Naive thymus-derived CD4-positive, alpha-beta T cell (primary cell): ENCODE measurements around the gene ZNF423. TPM values are rescaled to one million over a fixed set of nuclear protein-coding genes. Genes with fewer than 3 reads are reported as not detected.

Source experiments
- ATAC-seq: fragments of 150-1000 bp; cut with Tn5 transposase; 2 replicates; pipeline ENCODE4 v1.10.0; 2021; ENCODE audit warnings: mild to moderate bottlenecking, moderate library complexity
- CTCF ChIA-PET: fragments of 350-600 bp; sonication (Branson Sonifier 250); formaldehyde crosslinking; loops from one replicate; lab custom pipeline; 2021; ENCODE audit warnings: antibody characterized with exemption; lab: Charles Lee
- POLR2A ChIA-PET: fragments of 350-600 bp; sonication (Branson Sonifier 250); formaldehyde crosslinking; loops from one replicate; lab custom pipeline; 2021; ENCODE audit warnings: antibody characterized with exemption, inconsistent platforms; lab: Charles Lee
- DNase-seq, 9 donors: peaks; one replicate each; pipeline versions ENCODE4 v3.0.0 to v3.0.0-alpha.2; 2020 to 2022; ENCODE audit warnings: mixed read lengths in 1 of 9
- H3K27ac ChIP-seq: one replicate; pipeline ENCODE4 v1.7.0; 2013; ENCODE audit warnings: mild to moderate bottlenecking, low read depth, low read length, moderate library complexity
- H3K27me3 ChIP-seq, 2 donors: one replicate each; pipeline ENCODE4 v1.7.0; 2013; ENCODE audit warnings: low read length in 2 of 2, mild to moderate bottlenecking in 2 of 2, moderate library complexity in 2 of 2; ENCODE audit not compliant: control insufficient read depth in 2 of 2, insufficient read depth in 2 of 2
- H3K36me3 ChIP-seq, 3 experiments: 1 replicate in 2 of 3; 2 replicates in 1 of 3; pipeline ENCODE4 v1.7.0; 2013; ENCODE audit warnings: low read length in 3 of 3, mild to moderate bottlenecking in 3 of 3, moderate library complexity in 1 of 3; ENCODE audit not compliant: insufficient read depth in 3 of 3, control insufficient read depth in 2 of 3
- H3K4me1 ChIP-seq, 2 donors: one replicate each; pipeline ENCODE4 v1.7.0; 2013; ENCODE audit warnings: low read length in 2 of 2, mild to moderate bottlenecking in 2 of 2, moderate library complexity in 1 of 2; ENCODE audit not compliant: control insufficient read depth in 2 of 2, insufficient read depth in 2 of 2
- H3K4me3 ChIP-seq: 2 replicates; pipeline ENCODE4 v1.7.0; 2013; ENCODE audit warnings: mild to moderate bottlenecking, low read length
- H3K9me3 ChIP-seq, 3 experiments: 1 replicate in 2 of 3; 2 replicates in 1 of 3; pipeline ENCODE4 v1.7.0; 2013; ENCODE audit warnings: low read length in 3 of 3; ENCODE audit not compliant: control insufficient read depth in 2 of 3
- H3K27ac Mint-ChIP-seq, 9 donors: one replicate each; pipeline ENCODE4 v1.8.0; 2020 to 2022; ENCODE audit warnings: mixed read lengths in 9 of 9, mild to moderate bottlenecking in 8 of 9, moderate library complexity in 5 of 9, inconsistent platforms in 2 of 9
- H3K27me3 Mint-ChIP-seq, 5 donors: one replicate each; pipeline ENCODE4 v1.8.0; 2021 to 2022; ENCODE audit warnings: mixed read lengths in 5 of 5, mild to moderate bottlenecking in 1 of 5
- H3K36me3 Mint-ChIP-seq, 5 donors: one replicate each; pipeline ENCODE4 v1.8.0; 2020 to 2022; ENCODE audit warnings: mixed read lengths in 5 of 5, mild to moderate bottlenecking in 3 of 5, inconsistent platforms in 1 of 5
- H3K4me1 Mint-ChIP-seq, 7 donors: one replicate each; pipeline ENCODE4 v1.8.0; 2020 to 2022; ENCODE audit warnings: mixed read lengths in 7 of 7, mild to moderate bottlenecking in 3 of 7, inconsistent platforms in 1 of 7
- H3K4me3 Mint-ChIP-seq, 10 donors: one replicate each; pipeline ENCODE4 v1.8.0; 2020 to 2022; ENCODE audit warnings: mild to moderate bottlenecking in 10 of 10, mixed read lengths in 10 of 10, moderate library complexity in 6 of 10, inconsistent platforms in 2 of 10
- H3K9me3 Mint-ChIP-seq, 11 donors: one replicate each; pipeline ENCODE4 v1.8.0; 2020 to 2022; ENCODE audit warnings: mixed read lengths in 11 of 11, mild to moderate bottlenecking in 4 of 11, inconsistent platforms in 1 of 11, moderate library complexity in 1 of 11
- intact Hi-C, 2 donors: fragments of 100-400 bp; cut with micrococcal nuclease; formaldehyde crosslinking; loops; one replicate each; pipeline ENCODE4 v1.15.1; 2023
- polyA plus RNA-seq, 2 donors: library from polyadenylated mRNA; unstranded; fragments of 300-500 nt; fragmentation: Illumina TruSeq; gene quantifications; one replicate each; pipeline ENCODE4 v1.2.3, GENCODE V29; 2021
- total RNA-seq, 6 experiments: library from RNA in 5 of 6; stranded (reverse) in 5 of 6; gene quantifications; 1 replicate in 5 of 6; 2 replicates in 1 of 6; pipeline ENCODE4 v1.2.3 and lab custom pipeline; 2021 to 2026

Gene ZNF423
- total and polyA plus RNA-seq, 7 experiments from 2014 or later: not detected

DNA sequence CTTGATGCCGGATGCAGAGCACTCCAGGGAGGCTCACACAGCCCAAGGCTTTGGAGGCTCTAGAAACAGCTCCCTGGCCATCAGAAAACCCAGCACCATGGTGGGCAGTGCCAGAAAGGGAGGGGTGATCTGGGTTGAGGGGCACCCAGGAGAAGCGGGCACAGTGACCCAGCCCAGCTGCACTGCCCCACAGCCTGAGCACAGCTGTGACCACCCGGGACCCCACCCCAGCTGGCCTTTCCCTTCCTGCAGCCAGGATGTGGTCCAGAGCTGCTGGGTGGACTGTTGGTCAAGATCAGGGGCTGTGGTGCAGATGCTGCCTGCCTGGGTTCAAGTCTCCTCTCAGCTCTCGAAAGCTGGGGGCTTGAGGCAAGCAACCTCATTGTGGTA is 223.1 kb downstream of the ZNF423 start:
- Mint-ChIP-seq H3K4me3 (no peak overlapping the region), H3K36me3 (no peaks in the 10 kb centered on the region), H3K27ac (no peak overlapping the region), H3K27me3 (peaks cover 0 to 4% (median 0%) of the 10 kb centered on the region in 5 donors), H3K9me3 (peaks cover 0 to 6% (median 0%) of the 10 kb centered on the region in 11 donors), H3K4me1 (no peaks in the 10 kb centered on the region)
- Histone ChIP-seq H3K4me3 (no peak overlapping the region), H3K4me1 (no peaks in the 10 kb centered on the region), H3K27ac (no peak overlapping the region), H3K9me3 (peaks cover 0 to 4% (median 0%) of the 10 kb centered on the region in 3 experiments), H3K36me3 (no peaks in the 10 kb centered on the region), H3K27me3 (no peaks in the 10 kb centered on the region)
- CTCF ChIA-PET: no interaction called here
- intact Hi-C loops: no loop called here
- ATAC-seq: no peak
- POLR2A ChIA-PET: no interaction called here
- DNase-seq: no peak

DNA sequence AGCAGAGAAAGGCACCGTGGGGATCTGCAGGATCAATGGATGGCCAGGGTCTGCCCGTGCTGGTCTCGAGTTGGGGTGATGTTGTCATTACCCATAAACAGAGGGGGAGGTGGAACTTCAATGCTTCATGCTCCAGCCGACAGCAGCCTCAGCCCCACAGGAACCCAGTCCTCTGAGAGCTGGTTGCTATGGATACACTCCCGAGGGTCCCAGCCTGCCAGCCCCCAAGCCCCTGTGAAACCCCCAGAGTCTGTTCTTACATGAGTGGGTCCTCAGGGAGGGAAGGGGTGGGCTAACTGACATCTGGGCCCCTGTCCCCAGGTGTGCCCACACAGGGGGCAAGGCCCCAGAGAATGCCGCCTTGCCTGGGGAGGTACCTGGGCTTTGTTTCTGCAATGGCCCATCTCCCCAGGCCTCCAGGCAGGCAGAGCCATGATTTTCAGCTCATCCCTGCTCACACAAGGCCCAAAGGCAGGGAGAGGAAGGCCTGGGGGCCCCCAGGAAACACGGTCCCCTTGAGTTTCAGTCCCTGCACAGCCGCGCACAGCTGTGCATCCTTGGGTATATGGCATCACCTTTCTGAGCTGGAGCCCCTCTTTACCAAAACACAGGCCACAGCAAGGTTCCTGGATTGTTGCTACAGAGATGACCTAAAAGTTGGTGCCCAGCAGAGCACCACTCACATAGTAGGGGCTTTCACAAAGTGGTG is 223.7 kb downstream of the ZNF423 start:
- H3K36me3 ChIP-seq: no peaks in the 10 kb centered on the region
- H3K4me1 Mint-ChIP-seq: no peaks in the 10 kb centered on the region
- intact Hi-C loops: no loop called here
- H3K27me3 Mint-ChIP-seq: peaks cover 0 to under 1% (median 0%) of the 10 kb centered on the region in 5 donors
- no peaks in the 10 kb centered on the region for H3K27me3 ChIP-seq
- H3K4me1 ChIP-seq: no peaks in the 10 kb centered on the region
- ChIA-PET POLR2A (no interaction called here), CTCF (no interaction called here)
- no peak overlapping the region for H3K4me3 ChIP-seq
- DNase-seq (no peak), ATAC-seq (no peak)
- peaks cover 0 to 6% (median 0%) of the 10 kb centered on the region in 11 donors for H3K9me3 Mint-ChIP-seq
- no peak overlapping the region for H3K4me3 Mint-ChIP-seq
- H3K9me3 ChIP-seq: peaks cover 0 to 4% (median 0%) of the 10 kb centered on the region in 3 experiments
- H3K27ac Mint-ChIP-seq: no peak overlapping the region
- no peak overlapping the region for H3K27ac ChIP-seq
- no peaks in the 10 kb centered on the region for H3K36me3 Mint-ChIP-seq

DNA sequence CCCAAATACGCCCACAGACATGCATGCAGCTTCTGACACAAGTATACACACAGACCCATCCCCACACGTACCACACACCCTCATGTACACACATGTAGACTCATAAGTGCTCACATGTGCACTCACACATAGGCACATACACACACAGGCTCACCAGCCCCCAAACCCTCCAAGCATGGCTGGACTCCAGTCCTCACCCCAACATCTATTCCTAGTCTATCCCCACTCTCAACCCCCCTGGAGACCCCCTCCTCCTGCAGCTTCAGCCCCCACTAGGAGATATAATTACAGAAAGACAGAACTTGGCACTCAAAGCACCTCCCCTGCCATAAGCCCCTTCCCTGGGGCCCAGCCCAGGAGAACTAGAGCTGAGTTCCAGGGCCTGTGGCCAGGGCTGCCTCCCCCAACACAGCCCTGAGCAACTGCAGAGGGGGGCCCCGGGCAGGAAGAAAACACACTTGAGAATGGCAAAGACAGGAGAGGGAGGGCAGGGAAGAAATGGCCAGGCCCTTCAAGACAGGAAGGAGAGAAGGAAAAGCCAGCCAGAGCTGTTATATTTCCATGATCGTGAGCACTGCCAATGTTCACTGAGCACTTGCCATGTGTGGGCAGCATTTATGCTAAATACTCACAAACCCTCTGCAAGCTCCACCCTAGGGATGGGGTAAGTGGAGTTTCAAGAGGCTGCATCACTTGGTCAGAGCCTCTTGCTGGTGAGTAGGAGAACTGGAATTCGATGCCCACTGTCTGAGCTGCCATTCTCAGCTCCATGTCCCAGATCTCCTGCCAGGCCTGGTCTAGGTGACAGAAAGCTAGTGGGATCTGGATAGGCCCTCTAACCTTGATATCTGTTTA is 224.5 kb downstream of the ZNF423 start:
- Histone ChIP-seq H3K36me3 (no peaks in the 10 kb centered on the region), H3K27ac (no peak overlapping the region), H3K27me3 (no peaks in the 10 kb centered on the region), H3K4me1 (no peaks in the 10 kb centered on the region), H3K9me3 (peaks cover 0 to 4% (median 0%) of the 10 kb centered on the region in 3 experiments), H3K4me3 (no peak overlapping the region)
- Mint-ChIP-seq H3K4me1 (no peaks in the 10 kb centered on the region), H3K4me3 (no peak overlapping the region), H3K27me3 (no peaks in the 10 kb centered on the region), H3K9me3 (peaks cover 0 to 6% (median 0%) of the 10 kb centered on the region in 11 donors), H3K27ac (no peak overlapping the region), H3K36me3 (no peaks in the 10 kb centered on the region)
- no peak for DNase-seq
- no peak for ATAC-seq
- ChIA-PET CTCF (no interaction called here), POLR2A (no interaction called here)
- intact Hi-C loops: no loop called here

DNA sequence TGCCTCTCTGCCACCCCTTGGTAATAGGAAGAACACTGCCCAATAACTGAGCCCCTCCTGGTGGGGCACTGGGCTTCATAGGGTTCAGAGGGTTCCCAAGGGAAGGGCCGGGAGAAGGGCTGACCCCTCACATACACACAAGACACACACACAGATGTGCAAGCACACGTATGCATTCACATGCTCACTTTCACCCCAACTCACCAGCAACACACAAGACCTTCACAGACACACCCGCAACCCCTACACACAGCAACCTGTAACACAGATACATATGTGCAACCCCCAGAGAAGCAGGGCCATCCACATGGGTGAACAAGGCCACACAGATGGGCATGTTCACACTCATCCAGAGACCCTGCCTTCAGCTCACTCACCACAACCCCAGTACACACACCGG is 225.1 kb downstream of the ZNF423 start:
- H3K36me3 ChIP-seq: no peaks in the 10 kb centered on the region
- intact Hi-C loops: no loop called here
- H3K9me3 Mint-ChIP-seq: peaks cover 0 to 6% (median 0%) of the 10 kb centered on the region in 11 donors

DNA sequence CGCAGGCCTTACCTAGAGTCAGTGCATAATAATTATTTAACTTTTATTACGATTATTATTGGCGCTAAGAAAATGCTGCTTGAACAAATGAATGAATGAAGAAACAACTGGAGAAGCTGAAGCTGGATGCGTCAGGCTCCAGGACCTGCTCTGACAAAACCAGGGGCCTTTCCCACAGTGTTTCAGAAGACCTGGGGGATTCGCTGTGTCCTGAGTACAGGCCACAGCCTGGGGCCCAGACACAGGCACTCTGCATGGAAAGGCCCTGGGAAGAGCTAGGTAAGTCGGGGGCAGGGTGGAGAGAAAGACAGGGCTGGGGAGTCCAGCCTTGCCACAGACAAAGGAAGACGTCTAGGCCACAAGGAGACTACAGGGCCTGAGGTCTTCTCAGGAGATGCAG is 226.1 kb downstream of the ZNF423 start:
- CTCF ChIA-PET: no interaction called here
- DNase-seq (no peak), ATAC-seq (no peak)
- no peaks in the 10 kb centered on the region for H3K36me3 Mint-ChIP-seq
- H3K36me3 ChIP-seq: no peaks in the 10 kb centered on the region
- POLR2A ChIA-PET: no interaction called here
- H3K27ac ChIP-seq: no peak overlapping the region
- no peak overlapping the region for H3K27ac Mint-ChIP-seq
- H3K27me3 ChIP-seq: no peaks in the 10 kb centered on the region
- H3K4me3 Mint-ChIP-seq: no peak overlapping the region
- no peak overlapping the region for H3K4me3 ChIP-seq
- H3K4me1 ChIP-seq: no peaks in the 10 kb centered on the region
- H3K9me3 Mint-ChIP-seq: peaks cover 0 to 6% (median 0%) of the 10 kb centered on the region in 11 donors
- H3K27me3 Mint-ChIP-seq: no peaks in the 10 kb centered on the region
- peaks cover 0 to 4% (median 0%) of the 10 kb centered on the region in 3 experiments for H3K9me3 ChIP-seq
- intact Hi-C loops: no loop called here
- H3K4me1 Mint-ChIP-seq: no peaks in the 10 kb centered on the region

More for the DNA sequence above, 225.1 kb downstream of the ZNF423 start:
- H3K27me3 Mint-ChIP-seq: no peaks in the 10 kb centered on the region
- H3K4me3 Mint-ChIP-seq: no peak overlapping the region
- H3K27ac Mint-ChIP-seq: no peak overlapping the region
- no peaks in the 10 kb centered on the region for H3K27me3 ChIP-seq
- DNase-seq (no peak), ATAC-seq (no peak)
- H3K4me1 ChIP-seq: no peaks in the 10 kb centered on the region
- H3K9me3 ChIP-seq: peaks cover 0 to 4% (median 0%) of the 10 kb centered on the region in 3 experiments
- H3K27ac ChIP-seq: no peak overlapping the region
- H3K4me1 Mint-ChIP-seq: no peaks in the 10 kb centered on the region
- H3K36me3 Mint-ChIP-seq: no peaks in the 10 kb centered on the region
- ChIA-PET CTCF (no interaction called here), POLR2A (no interaction called here)
- H3K4me3 ChIP-seq: no peak overlapping the region

DNA sequence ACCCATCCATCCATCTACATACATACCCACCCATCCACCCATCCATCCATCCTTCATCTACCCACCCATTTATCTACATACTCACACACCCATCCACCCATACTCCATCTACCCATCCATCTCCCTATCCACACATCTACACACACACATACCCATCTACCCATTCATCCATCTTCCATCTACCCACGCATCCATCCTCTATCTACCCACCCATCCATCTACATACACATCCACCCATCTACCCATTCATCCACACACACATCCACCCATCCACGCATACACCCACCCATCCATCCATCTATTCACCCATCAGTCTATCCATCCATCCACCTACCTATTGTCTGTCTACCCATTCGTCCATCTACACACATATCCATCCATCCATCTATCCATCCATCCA is 227.8 kb downstream of the ZNF423 start:
- Histone ChIP-seq H3K4me3 (no peak overlapping the region), H3K9me3 (peaks cover 0 to 4% (median 0%) of the 10 kb centered on the region in 3 experiments), H3K36me3 (no peaks in the 10 kb centered on the region), H3K4me1 (no peaks in the 10 kb centered on the region), H3K27ac (no peak overlapping the region), H3K27me3 (no peaks in the 10 kb centered on the region)
- no peak overlapping the region for H3K4me3 Mint-ChIP-seq
- intact Hi-C loops: no loop called here
- CTCF ChIA-PET: no interaction called here
- peaks cover 0 to 6% (median 0%) of the 10 kb centered on the region in 11 donors for H3K9me3 Mint-ChIP-seq
- POLR2A ChIA-PET: no interaction called here
- H3K4me1 Mint-ChIP-seq: no peaks in the 10 kb centered on the region
- H3K36me3 Mint-ChIP-seq: no peaks in the 10 kb centered on the region
- no peak overlapping the region for H3K27ac Mint-ChIP-seq
- no peaks in the 10 kb centered on the region for H3K27me3 Mint-ChIP-seq
- ATAC-seq (no peak), DNase-seq (no peak)
